ENCODE measurements around the gene UBAC2.

GRCh38 chr13:99256709-99257108 is 56.1 kb downstream of the UBAC2 start:
- TF ChIP-seq CTCF (IDR thresholded peaks at IDR 0.05) (no peak), POLR2A (IDR thresholded peaks at IDR 0.05) (no peak), EP300 (IDR thresholded peaks at IDR 0.05) (no peak)
